Stimulated activated naive CD8-positive, alpha-beta T cell treated with anti-CD3 and anti-CD28 coated beads, Interleukin-15, amount 100 ng/mL, for 72 hours (primary cell): Measurements from ENCODE around the gene ACKR2.
"Not testable (repeated sequence)": the region's sequence is repeated elsewhere in the genome, so short reads cannot be mapped to it uniquely, and the experiment has no call there.

Experiments used
- ATAC-seq: fragments of 150-1000 bp; cut with Tn5 transposase; 2 replicates; pipeline ENCODE4 v1.10.0; 2021; ENCODE audit warnings: mild to moderate bottlenecking, moderate library complexity
- DNase-seq, 2 donors: peaks; one replicate each; pipeline ENCODE4 v3.0.0; 2021 to 2022
- H3K27ac Mint-ChIP-seq, 2 donors: one replicate each; pipeline ENCODE4 v1.8.0; 2022; ENCODE audit warnings: mild to moderate bottlenecking in 2 of 2, mixed read lengths in 2 of 2, moderate library complexity in 2 of 2
- H3K27me3 Mint-ChIP-seq: one replicate; pipeline ENCODE4 v1.8.0; 2022; ENCODE audit warnings: mixed read lengths
- H3K4me1 Mint-ChIP-seq: one replicate; pipeline ENCODE4 v1.8.0; 2022; ENCODE audit warnings: mild to moderate bottlenecking, mixed read lengths
- H3K4me3 Mint-ChIP-seq, 2 donors: one replicate each; pipeline ENCODE4 v1.8.0; 2022; ENCODE audit warnings: mild to moderate bottlenecking in 2 of 2, mixed read lengths in 2 of 2, moderate library complexity in 1 of 2
- H3K9me3 Mint-ChIP-seq, 2 donors: one replicate each; pipeline ENCODE4 v1.8.0; 2022; ENCODE audit warnings: mixed read lengths in 2 of 2

ACKR2 gene

DNA sequence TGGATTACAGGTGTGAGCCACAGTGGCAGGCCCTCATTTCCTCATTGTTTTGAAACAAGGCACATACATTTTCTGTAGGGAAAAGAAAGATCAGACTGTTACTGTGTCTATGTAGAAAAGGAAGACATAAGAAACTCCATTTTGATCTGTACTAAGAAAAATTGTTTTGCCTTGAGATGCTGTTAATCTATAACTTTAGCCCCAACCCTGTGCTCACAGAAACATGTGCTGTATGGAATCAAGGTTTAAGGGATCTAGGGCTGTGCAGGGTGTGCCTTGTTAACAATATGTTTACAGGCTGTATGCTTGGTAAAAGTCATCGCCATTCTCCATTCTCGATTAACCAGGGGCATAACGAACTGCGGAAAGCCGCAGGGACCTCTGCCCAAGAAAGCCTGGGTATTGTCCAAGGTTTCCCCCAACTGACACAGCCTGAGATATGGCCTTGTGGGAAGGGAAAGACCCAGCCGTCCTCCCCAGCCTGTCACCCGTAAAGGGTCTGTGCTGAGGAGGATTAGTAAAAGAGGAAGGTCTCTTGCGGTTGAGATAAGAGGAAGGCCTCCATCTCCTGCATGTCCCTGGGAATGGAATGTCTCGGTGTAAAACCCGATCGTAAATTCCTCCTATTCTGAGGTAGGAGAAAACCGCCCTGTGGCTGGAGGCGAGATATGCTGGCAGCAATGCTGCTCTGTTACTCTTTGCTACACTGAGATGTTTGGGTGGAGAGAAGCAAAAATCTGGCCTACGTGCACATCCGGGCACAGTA lies 2.1 kb downstream of the ACKR2 start:
- H3K27me3 Mint-ChIP-seq = peaks cover 19% of the 10 kb centered on the region
- H3K27ac Mint-ChIP-seq, H3K9me3 Mint-ChIP-seq, H3K4me1 Mint-ChIP-seq, ATAC-seq, H3K4me3 Mint-ChIP-seq, DNase-seq: not testable (repeated sequence)

DNA sequence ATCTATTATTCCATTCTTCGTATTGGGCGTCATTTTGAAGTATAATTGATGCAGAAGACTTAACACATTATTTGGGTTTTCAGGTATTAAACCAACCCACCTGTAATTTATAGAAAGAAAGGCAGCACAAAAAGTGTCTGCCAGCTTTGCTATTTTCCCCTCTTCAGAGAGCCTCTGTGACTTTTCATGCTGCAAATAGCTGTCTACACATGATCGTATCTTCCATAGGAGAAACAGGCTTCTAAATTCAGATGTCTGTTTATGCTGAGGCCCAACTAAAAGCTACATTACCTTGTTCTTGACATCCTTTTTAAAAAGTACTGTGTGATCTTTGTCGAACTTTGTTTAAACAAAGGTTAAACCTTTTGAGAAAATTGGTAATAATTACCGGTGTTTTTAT lies 5.0 kb downstream of the ACKR2 start:
- peaks cover 15% of the 10 kb centered on the region for H3K27me3 Mint-ChIP-seq

DNA sequence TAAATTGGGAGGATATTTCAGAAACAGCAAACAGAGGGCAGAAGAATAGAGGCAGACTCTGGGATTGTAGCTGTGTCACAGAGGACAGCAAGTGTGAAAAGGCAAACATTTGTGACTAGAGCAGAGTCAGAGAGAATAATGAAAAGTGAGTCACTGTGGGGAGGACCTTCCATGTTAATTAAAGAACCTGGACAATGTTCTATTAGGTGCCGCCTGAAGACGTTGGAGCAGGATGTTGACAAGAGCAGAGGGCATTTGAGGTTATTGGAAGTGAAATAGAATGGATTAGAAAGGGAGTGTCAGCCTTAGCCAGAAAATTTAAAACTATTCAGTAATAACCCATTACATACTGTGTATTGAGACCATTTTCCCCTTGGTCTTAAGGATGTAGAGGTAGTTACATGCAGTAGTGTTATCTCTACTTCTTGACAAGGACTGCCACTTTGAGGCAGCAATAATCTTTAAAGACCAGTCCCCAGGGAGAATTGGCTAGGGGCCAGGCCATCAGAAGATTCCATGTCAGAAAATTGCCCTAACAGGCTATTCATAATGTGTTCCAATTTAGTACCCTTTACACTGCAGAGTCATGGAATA lies 5.8 kb downstream of the ACKR2 start:
- peaks cover 11% of the 10 kb centered on the region for H3K27me3 Mint-ChIP-seq
- no peak overlapping the region for H3K4me3 Mint-ChIP-seq
- no peaks in the 10 kb centered on the region for H3K4me1 Mint-ChIP-seq
- no peak overlapping the region for H3K27ac Mint-ChIP-seq
- H3K9me3 Mint-ChIP-seq = no peaks in the 10 kb centered on the region
- ATAC-seq (no peak), DNase-seq (no peak)

More for the DNA sequence above, 5.0 kb downstream of the ACKR2 start:
- Mint-ChIP-seq H3K4me3 (no peak overlapping the region), H3K27ac (no peak overlapping the region), H3K4me1 (no peaks in the 10 kb centered on the region), H3K9me3 (no peaks in the 10 kb centered on the region)
- no peak for ATAC-seq
- no peak for DNase-seq

DNA sequence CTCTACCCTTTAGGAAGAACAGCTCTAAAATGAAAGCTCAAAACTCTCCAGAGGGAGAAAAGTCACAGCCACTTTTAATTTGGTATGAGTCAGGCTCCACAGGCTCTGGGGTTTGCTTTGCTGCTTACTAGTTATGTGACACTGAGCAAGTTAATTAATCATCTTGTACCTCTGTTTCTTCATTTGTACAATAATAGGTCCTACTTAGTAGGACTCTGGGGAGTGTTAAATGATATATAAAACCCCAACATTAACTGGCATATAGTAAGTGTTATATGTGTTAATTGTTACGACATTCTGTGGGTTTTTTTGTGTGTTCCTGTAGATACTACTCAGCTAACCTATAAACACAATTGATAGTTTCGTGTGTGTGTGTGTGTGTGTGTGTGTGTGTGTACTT lies 6.6 kb downstream of the ACKR2 start:
- no peak overlapping the region for H3K27ac Mint-ChIP-seq

DNA sequence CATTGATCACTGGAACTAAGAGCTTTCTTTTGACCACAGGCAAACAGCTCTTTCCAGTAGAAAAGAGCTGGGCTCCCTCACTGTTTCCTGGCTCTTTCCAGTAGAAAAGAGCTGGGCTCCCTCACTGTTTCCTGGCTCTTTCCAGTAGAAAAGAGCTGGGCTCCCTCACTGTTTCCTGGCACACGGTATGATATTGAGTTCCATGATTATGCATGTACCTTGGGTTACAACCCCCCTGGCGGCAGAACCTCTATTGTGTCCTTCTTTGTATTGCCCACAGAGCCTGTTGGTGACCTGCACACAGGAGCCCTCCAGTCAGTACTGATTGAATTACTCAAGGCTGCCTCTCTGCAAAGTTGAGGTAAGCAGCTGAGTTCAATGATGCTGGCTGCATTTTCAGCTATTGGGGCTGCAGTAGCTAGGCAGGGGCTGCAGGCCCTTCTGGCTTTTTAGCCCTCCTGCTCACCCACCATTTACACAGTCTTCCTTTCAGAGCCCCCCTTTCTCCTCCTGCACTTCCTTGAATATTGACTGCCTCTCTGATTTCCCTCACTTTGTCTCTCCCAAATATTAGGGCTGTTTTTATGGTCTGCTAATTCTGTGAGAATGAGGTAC lies 10.2 kb downstream of the ACKR2 start:
- Mint-ChIP-seq H3K27ac (no peak overlapping the region), H3K27me3 (no peaks in the 10 kb centered on the region), H3K4me3 (no peak overlapping the region), H3K4me1 (no peaks in the 10 kb centered on the region), H3K9me3 (no peaks in the 10 kb centered on the region)
- DNase-seq = no peak
- ATAC-seq = no peak

More for the DNA sequence above, 6.6 kb downstream of the ACKR2 start:
- no peaks in the 10 kb centered on the region for H3K9me3 Mint-ChIP-seq
- no peak for ATAC-seq
- no peak overlapping the region for H3K4me3 Mint-ChIP-seq
- no peak for DNase-seq
- H3K4me1 Mint-ChIP-seq = no peaks in the 10 kb centered on the region
- peaks cover 4% of the 10 kb centered on the region for H3K27me3 Mint-ChIP-seq

DNA sequence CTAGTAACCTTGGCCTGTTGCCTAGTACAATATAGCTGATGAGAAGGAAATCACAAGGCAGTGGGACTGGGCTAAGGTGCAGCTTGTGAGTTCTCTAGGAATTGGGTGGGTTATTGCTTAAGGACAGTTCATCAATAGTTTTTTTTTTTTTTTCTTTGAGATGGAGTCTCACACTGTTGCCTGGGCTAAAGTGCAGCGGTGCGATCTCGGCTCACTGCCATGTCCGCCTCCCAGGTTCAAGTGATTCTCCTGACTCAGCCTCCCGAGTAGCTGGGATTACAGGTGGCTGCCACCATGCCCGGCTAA lies 11.5 kb downstream of the ACKR2 start:
- ATAC-seq (no peak), DNase-seq (no peak)
- H3K27me3 Mint-ChIP-seq = peaks cover 2% of the 10 kb centered on the region
- H3K4me3 Mint-ChIP-seq = no peak overlapping the region
- no peak overlapping the region for H3K27ac Mint-ChIP-seq
- H3K4me1 Mint-ChIP-seq = no peaks in the 10 kb centered on the region
- H3K9me3 Mint-ChIP-seq = no peaks in the 10 kb centered on the region

DNA sequence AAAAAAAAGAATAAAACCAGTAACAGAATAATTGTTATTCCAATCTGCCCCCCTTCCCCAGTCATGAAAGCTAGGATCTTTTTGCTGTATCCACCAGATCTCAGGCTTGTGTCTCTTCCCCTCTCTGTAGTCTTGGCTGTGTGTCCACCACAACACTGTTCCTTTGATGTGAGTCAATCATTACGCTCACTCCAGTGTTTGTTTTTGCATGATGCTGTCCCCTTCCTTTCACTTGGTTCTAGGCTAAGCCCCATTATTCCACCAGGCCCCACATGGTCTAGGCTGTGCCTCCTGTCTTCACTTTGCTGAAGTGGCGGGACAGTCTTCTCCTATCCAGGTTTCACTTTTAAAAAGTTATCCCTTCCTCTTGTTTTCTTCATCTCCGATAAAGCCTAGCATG lies 13.6 kb downstream of the ACKR2 start:
- Mint-ChIP-seq H3K4me3 (no peak overlapping the region), H3K27me3 (peaks cover 8% of the 10 kb centered on the region), H3K9me3 (no peaks in the 10 kb centered on the region), H3K27ac (no peak overlapping the region), H3K4me1 (no peaks in the 10 kb centered on the region)
- DNase-seq (no peak), ATAC-seq (no peak)

DNA sequence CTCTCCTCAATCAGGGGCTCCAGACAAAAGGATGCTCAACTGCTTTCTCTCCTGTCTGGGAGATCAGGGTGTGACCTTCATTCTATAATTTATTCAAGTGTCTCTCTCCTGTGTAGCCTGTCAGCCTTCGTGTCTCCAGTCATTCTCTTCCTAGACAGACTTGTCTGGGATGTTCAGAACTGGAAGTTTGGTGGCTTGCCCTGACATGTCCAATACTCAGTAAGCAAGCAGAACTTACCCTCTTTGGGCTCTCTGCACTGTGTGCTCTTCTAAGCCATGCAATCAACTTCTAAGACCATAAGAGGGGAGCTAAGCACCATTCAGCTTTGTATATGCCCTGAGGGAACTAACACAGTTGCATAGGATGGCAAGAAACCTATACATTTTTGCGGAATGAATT lies 14.1 kb downstream of the ACKR2 start:
- ATAC-seq = no peak
- peaks cover 8% of the 10 kb centered on the region for H3K27me3 Mint-ChIP-seq
- no peak overlapping the region for H3K4me3 Mint-ChIP-seq
- H3K4me1 Mint-ChIP-seq = no peaks in the 10 kb centered on the region
- no peak for DNase-seq
- peak overlapping the region in 1 of 2 donors; percentile 28 for H3K27ac Mint-ChIP-seq
- H3K9me3 Mint-ChIP-seq = no peaks in the 10 kb centered on the region

DNA sequence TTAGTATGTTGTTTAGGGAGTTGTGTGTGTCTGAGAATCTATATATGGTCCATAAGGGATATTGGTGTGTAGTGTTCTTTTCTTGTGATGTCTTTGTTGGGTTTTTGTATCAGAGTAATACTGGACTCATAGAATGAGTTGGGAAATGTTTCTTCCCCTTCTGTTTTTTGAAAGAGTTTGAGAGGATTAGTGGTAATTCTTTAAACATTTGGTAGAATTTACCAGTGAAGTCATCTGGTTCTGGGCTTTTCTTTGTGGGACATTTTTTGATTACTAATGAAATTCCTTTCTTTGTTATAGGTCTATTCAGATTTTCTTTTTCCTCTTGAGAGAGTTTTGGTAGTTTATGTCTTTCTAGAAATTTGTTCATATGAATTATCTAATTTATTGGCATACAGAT lies 16.9 kb downstream of the ACKR2 start:
- H3K9me3 Mint-ChIP-seq = no peaks in the 10 kb centered on the region
- no peak overlapping the region for H3K4me3 Mint-ChIP-seq
- no peak for ATAC-seq
- H3K27ac Mint-ChIP-seq = no peak overlapping the region
- H3K27me3 Mint-ChIP-seq = peaks cover 18% of the 10 kb centered on the region
- peaks cover 7% of the 10 kb centered on the region for H3K4me1 Mint-ChIP-seq
- DNase-seq = no peak

DNA sequence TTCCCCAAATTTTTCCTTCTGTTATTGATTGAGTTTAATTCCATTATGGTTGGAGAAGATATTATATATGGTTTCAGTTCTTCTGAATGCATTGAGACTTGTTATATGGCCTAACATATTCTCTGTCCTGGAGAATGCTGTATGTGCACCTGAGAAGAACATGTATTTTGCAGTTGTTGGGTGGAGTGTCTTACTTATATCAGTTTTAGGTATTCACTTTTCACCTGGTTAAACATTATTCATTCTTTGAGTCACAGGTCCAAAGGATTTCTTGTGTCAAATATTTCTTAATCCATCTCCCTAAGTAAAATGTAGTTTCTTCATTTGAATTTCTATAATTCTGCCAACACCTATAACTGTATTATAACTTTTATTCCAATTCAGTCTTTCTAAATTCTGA lies 17.8 kb downstream of the ACKR2 start:
- Mint-ChIP-seq H3K4me1 (peaks cover 13% of the 10 kb centered on the region), H3K27ac (no peak overlapping the region), H3K9me3 (no peaks in the 10 kb centered on the region), H3K4me3 (no peak overlapping the region), H3K27me3 (peaks cover 18% of the 10 kb centered on the region)
- DNase-seq (no peak), ATAC-seq (no peak)

DNA sequence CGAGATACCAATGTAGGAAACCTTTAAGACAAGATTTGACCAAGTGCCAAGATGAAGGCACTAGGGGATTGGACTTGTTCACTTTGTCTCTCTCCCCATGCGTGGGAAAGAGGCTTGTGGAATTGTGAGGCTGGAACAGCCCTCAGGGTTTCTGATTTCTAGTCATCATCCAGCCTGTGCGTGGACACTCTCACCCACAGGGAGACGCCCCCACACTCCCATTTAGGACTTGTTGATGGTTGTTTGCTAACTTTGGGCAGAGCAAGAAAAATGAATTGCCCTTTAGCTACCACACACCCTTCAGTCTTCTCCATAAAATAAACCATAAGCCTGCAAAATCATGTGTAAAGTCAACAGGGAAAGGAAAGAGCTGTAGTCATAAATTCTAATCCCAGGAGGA lies 18.4 kb downstream of the ACKR2 start:
- H3K9me3 Mint-ChIP-seq = no peaks in the 10 kb centered on the region
- no peak overlapping the region for H3K27ac Mint-ChIP-seq
- peaks cover 18% of the 10 kb centered on the region for H3K27me3 Mint-ChIP-seq
- DNase-seq (no peak), ATAC-seq (no peak)
- no peak overlapping the region for H3K4me3 Mint-ChIP-seq
- H3K4me1 Mint-ChIP-seq = peaks cover 13% of the 10 kb centered on the region

DNA sequence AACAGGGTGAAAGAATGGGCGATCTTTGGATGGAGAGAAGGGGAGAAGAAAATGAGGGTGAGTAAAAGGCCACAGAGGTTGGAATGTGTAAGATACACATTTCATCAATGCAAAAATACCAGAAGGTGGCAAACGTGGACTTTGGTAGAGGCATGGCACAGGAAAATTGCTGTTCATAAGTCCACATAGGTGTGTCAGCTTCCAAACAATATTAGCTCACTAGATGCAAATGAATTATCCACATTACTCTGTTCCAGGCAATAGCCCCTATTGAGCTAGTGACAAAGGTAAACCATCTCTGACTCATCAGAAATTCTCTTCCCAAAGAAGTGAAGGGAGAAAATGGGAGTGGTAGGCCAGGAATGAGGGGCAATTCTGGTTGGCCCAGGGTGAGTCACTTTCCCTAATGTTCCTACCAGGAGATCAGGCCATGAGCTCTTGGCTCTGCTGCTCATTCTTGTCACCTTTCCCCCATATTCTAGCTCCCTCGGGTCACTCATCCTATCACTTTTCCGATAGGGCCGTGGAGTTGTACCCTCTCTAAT lies 19.9 kb downstream of the ACKR2 start:
- no peak overlapping the region for H3K27ac Mint-ChIP-seq
- ATAC-seq = no peak
- no peak overlapping the region for H3K4me3 Mint-ChIP-seq

DNA sequence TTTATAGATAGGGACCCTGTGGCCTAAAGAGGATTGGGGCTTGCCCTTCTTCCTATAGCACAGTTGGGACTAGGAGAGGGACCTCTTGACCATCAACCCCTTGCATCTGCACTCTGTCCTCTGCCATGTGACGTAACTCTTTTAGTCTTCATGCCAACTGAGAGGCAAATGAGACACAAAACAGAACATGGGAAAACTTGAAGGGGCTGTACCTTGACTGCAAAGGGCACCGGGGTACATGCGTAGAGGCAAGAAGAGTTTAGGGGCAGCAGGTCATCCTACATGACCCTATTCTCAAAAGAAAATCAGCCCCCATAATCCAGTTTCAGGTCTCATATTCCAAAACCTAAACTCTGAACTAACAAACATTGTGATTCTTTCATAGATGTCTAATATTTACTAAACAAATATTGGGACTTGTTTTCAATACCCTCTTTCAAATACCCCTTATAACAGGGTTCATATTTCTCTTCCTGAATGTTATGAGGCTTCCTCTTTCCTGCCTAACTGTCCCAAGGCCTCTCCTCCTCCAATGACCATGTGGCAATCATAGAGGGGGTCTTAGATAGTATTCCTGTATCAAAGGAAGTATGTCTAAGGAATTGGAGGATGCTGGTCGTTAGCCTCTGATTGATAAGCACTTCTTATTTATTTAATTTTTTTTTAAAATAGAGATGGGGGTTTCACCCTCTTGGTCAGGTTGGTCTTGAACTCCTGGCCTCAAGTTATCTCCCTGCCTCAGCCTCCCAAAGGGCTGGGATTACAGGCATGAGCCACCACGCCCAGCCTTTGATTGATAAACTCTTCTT lies 20.6 kb downstream of the ACKR2 start:
- no peak for ATAC-seq
- Mint-ChIP-seq H3K4me3 (no peak overlapping the region), H3K9me3 (no peaks in the 10 kb centered on the region), H3K27me3 (peaks cover 18% of the 10 kb centered on the region), H3K4me1 (peaks cover 13% of the 10 kb centered on the region), H3K27ac (no peak overlapping the region)
- no peak for DNase-seq

More for the DNA sequence above, 19.9 kb downstream of the ACKR2 start:
- H3K9me3 Mint-ChIP-seq = no peaks in the 10 kb centered on the region
- peaks cover 13% of the 10 kb centered on the region for H3K4me1 Mint-ChIP-seq
- peaks cover 18% of the 10 kb centered on the region for H3K27me3 Mint-ChIP-seq
- no peak for DNase-seq

DNA sequence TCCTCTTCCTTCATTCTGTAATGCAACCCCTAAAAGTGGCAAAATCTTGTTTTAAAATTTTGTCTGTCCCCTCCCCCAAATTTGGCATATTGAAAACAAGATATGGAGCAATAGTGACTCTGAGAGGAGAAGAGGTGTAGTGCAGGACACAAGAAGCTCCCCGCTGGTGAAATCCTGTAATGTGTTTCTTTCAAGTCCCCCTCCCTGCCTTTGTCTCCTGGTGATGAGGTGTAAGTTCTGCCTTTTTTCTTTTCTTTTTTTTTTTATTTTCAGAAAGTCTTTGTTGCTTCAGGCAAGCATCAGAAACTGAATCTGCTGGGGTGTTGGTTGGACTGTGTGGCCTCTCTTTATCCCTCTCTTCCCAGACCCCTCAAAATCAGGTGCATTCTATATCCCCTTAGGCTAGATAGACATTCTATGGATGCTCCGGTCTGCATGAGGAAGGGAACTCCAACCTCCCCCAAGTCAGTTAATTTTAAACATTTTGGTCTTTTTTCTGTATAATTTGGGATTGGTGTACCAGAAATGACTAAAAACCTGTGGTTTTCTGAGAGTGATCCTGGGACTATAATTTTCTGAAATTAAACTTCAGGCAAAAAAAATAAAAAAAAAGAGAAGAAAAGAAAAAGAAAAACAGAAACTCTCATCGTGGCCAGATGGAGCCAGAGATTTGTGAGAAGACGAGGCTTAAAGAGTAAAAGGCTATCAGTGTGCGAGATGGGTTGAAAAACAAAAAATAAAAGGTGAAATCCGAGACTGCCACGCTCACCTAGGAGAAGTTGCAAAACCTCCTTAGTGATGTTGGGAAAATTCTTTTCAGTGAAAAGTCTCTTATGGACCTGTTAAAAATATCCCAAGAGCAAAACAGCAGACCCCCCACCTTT lies 21.4 kb downstream of the ACKR2 start:
- Mint-ChIP-seq H3K27me3 (peaks cover 22% of the 10 kb centered on the region), H3K9me3 (no peaks in the 10 kb centered on the region), H3K4me3 (no peak overlapping the region), H3K4me1 (peaks cover 13% of the 10 kb centered on the region), H3K27ac (peak overlapping the region in 1 of 2 donors; percentile 67)
- no peak for ATAC-seq
- no peak for DNase-seq

DNA sequence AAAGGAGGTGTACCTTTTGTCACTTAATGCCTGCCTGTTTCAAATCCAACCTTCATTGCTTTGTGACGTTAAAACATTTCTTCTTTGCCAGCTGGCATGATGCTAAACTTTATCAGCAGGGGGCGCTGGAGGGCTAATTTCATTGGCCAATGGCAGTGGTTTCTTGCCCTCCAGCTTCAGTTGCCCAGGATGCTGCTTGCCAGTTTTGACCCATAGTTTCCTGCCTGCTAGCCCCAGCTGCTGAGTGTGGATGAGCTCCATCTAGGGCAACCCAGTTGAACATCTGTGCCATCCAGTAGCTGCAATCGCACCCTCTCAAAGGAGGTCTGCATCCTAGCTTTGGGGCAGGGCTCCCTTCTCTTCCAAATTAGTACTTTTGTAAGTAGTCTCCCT lies 22.1 kb downstream of the ACKR2 start:
- H3K27me3 Mint-ChIP-seq = peaks cover 18% of the 10 kb centered on the region
- H3K27ac Mint-ChIP-seq = no peak overlapping the region
- H3K4me3 Mint-ChIP-seq = no peak overlapping the region
- no peaks in the 10 kb centered on the region for H3K9me3 Mint-ChIP-seq
- H3K4me1 Mint-ChIP-seq = peaks cover 13% of the 10 kb centered on the region
- peak; percentile 77 to 81 for DNase-seq
- ATAC-seq = peak; percentile 92
